Panc1 (cell line): ENCODE measurements around the gene LOXL3. TPM values are rescaled to one million over a fixed set of nuclear protein-coding genes. Genes with fewer than 3 reads are reported as not detected.
A peak's percentile ranks its signal among the peaks of the same experiment; 100 is the strongest.

Experiments
- ATAC-seq: fragments of 200-7000 bp; cut with Tn5 transposase; 2 replicates; pipeline ENCODE4 v1.9.1; 2020; ENCODE audit warnings: mild to moderate bottlenecking, moderate library complexity
- BruUV-seq: library from RNA; stranded (reverse); fragments of 400-500 nt; replicated peaks from 2 replicates; lab custom pipeline; 2021; lab: Mats Ljungman, UMichigan
- CTCF ChIA-PET: fragments of 300-600 bp; sonication (Branson Sonifier 250); formaldehyde crosslinking; loops from one replicate; lab custom pipeline; 2022; ENCODE audit warnings: antibody characterized with exemption; lab: Charles Lee
- POLR2A ChIA-PET: fragments of 300-600 bp; sonication (Branson Sonifier 250); formaldehyde crosslinking; loops from one replicate; lab custom pipeline; 2022; ENCODE audit warnings: antibody characterized with exemption; lab: Charles Lee
- DNase-seq: peaks from one replicate; pipeline ENCODE4 v3.0.0-alpha.2; 2010; ENCODE audit warnings: low read depth, low spot score
- H3K27ac ChIP-seq: 2 replicates; pipeline ENCODE4 v1.5.1; 2011; ENCODE audit warnings: mild to moderate bottlenecking, low read length, inconsistent platforms
- H3K27me3 ChIP-seq: fragments of 200-500 bp; sonication (Bioruptor generic); 2 replicates; pipeline ENCODE4 v1.6.0; 2014; ENCODE audit warnings: low read length, inconsistent platforms; ENCODE audit not compliant: control insufficient read depth, insufficient read depth
- H3K36me3 ChIP-seq: fragments of 200-500 bp; sonication (Bioruptor generic); 2 replicates; pipeline ENCODE4 v1.5.1; 2014; ENCODE audit warnings: inconsistent platforms, mild to moderate bottlenecking, low read length, moderate library complexity; ENCODE audit not compliant: control insufficient read depth, insufficient read depth
- H3K4me1 ChIP-seq: 2 replicates; pipeline ENCODE4 v1.5.1; 2011; ENCODE audit warnings: inconsistent platforms, mild to moderate bottlenecking, low read length, moderate library complexity; ENCODE audit not compliant: control insufficient read depth, insufficient read depth
- H3K4me3 ChIP-seq, 2 experiments: 2 replicates each; pipeline ENCODE4 v1.5.1; 2011 to 2012; ENCODE audit warnings: low read depth in 2 of 2, low read length in 2 of 2, mild to moderate bottlenecking in 2 of 2, inconsistent platforms in 1 of 2, moderate library complexity in 1 of 2
- H3K9me3 ChIP-seq: fragments of 200-500 bp; sonication (Bioruptor generic); 2 replicates; pipeline ENCODE4 v1.5.1; 2014; ENCODE audit warnings: low read depth, mild to moderate bottlenecking, inconsistent platforms, low read length, moderate library complexity; ENCODE audit not compliant: control insufficient read depth, insufficient read depth
- CTCF ChIP-seq: fragments of 450-650 bp; IDR thresholded peaks from 2 replicates; pipeline ENCODE4 v1.5.1; 2017; ENCODE audit warnings: mild to moderate bottlenecking
- POLR2AphosphoS5 ChIP-seq: IDR thresholded peaks from 2 replicates; pipeline ENCODE4 v1.6.1; 2012; ENCODE audit warnings: mild to moderate bottlenecking, low read depth, low read length, moderate library complexity
- REST ChIP-seq, 2 experiments: IDR thresholded peaks; 2 replicates each; pipeline ENCODE4 v1.6.1; 2011 to 2012; ENCODE audit warnings: low read depth in 2 of 2, control low read depth in 1 of 2, low read length in 1 of 2, mild to moderate bottlenecking in 1 of 2, moderate library complexity in 1 of 2; ENCODE audit not compliant: insufficient read depth in 1 of 2
- SIN3A ChIP-seq: IDR thresholded peaks from 2 replicates; pipeline ENCODE4 v1.6.1; 2012; ENCODE audit warnings: low read depth, mild to moderate bottlenecking, low read length, moderate library complexity, borderline replicate concordance; ENCODE audit not compliant: insufficient read depth
- TCF7L2 ChIP-seq: IDR thresholded peaks from 2 replicates; pipeline ENCODE4 v1.6.1; 2011; ENCODE audit warnings: mild to moderate bottlenecking, low read depth, low read length, inconsistent platforms
- in situ Hi-C: cut with HindIII; loops from 2 replicates; pipeline ENCODE4 v1.10.0; 2016; ENCODE audit warnings: low sequenced_read_pairs, low pct_unique_long_range_greater_than_20kb
- intact Hi-C: fragments of 100-400 bp; cut with micrococcal nuclease; formaldehyde crosslinking; loops from one replicate; pipeline ENCODE4 v1.10.0; 2022; ENCODE audit not compliant: unreplicated experiment
- total RNA-seq: library from RNA; stranded (reverse); gene quantifications from one replicate; pipeline ENCODE4 v1.2.1, GENCODE V29; 2021; ENCODE audit not compliant: unreplicated experiment

LOXL3 gene
- total RNA-seq, 1 experiment from 2014 or later, result 1.0 TPM

- TF ChIP-seq CTCF, result no peak
- no peak for TF ChIP-seq TCF7L2
- TF ChIP-seq SIN3A, result no peak
- no peak for TF ChIP-seq POLR2AphosphoS5
- no peak for TF ChIP-seq REST (IDR thresholded peaks at IDR 0.05; ENCODE audit: insufficient read depth in 1 of 2, low read depth in 2 of 2, low read length in 1 of 2)
- ATAC-seq, result peak; percentile 45; the same call in 1 of the 2 replicates
- Histone ChIP-seq H3K27ac (no peak overlapping the region), H3K4me3 (no peak overlapping the region), H3K36me3 (no peaks in the 10 kb centered on the region), H3K9me3 (no peaks in the 10 kb centered on the region), H3K27me3 (no peaks in the 10 kb centered on the region), H3K4me1 (no peaks in the 10 kb centered on the region)
- in situ Hi-C loops, result no loop called here
- POLR2A ChIA-PET, result interaction anchor here (0.6 to 0.7 kb wide), 3 partner anchors 45 to 389 kb away, joined by 3 to 11 read pairs (median 6); partner anchors contain the start of gene AUP1
- no TSS peak for BruUV-seq
- intact Hi-C loops, result no loop called here
- CTCF ChIA-PET, result no interaction called here
- no peak for DNase-seq
These were observed 20.2 kb upstream of the LOXL3 start for GRCh38 chr2:74573747-74574562.

DNA sequence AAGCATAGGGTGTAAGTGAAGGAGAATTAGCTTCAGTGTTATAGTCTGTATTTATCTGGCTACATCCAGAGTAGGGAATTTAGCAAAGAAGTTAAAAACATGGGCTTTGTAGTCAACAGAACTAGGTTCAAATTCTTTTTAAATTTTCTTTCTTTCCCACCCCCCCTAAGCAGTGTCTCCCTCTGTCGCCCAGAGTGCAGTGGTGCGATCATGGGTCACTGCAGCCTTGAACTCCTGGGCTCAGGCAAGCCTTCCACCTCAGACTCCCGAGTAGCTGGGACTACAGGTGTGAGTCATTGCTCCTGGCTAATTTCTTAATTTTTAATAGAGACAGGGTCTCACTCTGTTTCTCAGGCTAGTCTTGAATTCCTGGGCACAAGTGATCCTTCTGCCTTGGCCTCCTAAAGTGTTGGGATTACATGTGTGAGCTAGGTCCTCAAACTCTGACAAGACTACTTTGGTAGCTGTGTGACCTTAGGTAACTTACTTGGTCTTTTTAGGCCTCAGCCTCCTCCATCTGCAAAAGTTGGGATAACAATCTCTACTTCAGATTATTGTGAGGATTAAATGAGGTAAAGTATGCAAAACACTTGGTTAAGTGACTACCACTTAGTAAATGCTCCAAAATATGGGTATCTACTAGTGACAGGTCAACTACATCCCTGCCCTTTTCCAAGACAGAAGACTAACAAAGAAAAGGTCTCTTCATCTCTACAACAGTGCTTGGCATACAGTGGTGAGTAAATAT is 18.6 kb upstream of the LOXL3 start:
- CTCF ChIA-PET, result interaction anchor here (0.6 to 0.7 kb wide), 2 partner anchors 19 to 40 kb away, joined by 3 to 14 read pairs; partner anchors contain the start of gene LOXL3
- BruUV-seq, result no TSS peak
- no peaks in the 10 kb centered on the region for H3K27me3 ChIP-seq
- ATAC-seq (no peak), DNase-seq (no peak)
- no peak overlapping the region for H3K27ac ChIP-seq
- intact Hi-C loops (no loop called here), in situ Hi-C loops (no loop called here)
- H3K9me3 ChIP-seq, result no peaks in the 10 kb centered on the region
- H3K36me3 ChIP-seq, result no peaks in the 10 kb centered on the region
- TF ChIP-seq CTCF (no peak), TCF7L2 (no peak), POLR2AphosphoS5 (no peak)
- no peaks in the 10 kb centered on the region for H3K4me1 ChIP-seq
- no peak overlapping the region for H3K4me3 ChIP-seq
- POLR2A ChIA-PET, result no interaction called here
